Karpas-422 (cell line): ENCODE results near the gene IQCN. TPM values are rescaled to one million over a fixed set of nuclear protein-coding genes. Genes with fewer than 3 reads are reported as not detected.

ENCODE experiments used
- DNase-seq: peaks from one replicate; pipeline ENCODE4 v3.0.0-alpha.2; 2015
- H2AFZ ChIP-seq: fragments of 200-600 bp; sonication (generic); 2 replicates; pipeline ENCODE4 v1.6.1; 2014; ENCODE audit warnings: antibody characterized with exemption, low read length, mixed read lengths
- H3K27ac ChIP-seq: fragments of 200-600 bp; sonication (generic); 2 replicates; pipeline ENCODE4 v1.5.1; 2014; ENCODE audit warnings: mild to moderate bottlenecking, low read length, moderate library complexity
- H3K27me3 ChIP-seq: fragments of 200-600 bp; sonication (generic); 2 replicates; pipeline ENCODE4 v1.6.1; 2014; ENCODE audit warnings: low read length, mixed read lengths
- H3K36me3 ChIP-seq: fragments of 200-600 bp; sonication (generic); 2 replicates; pipeline ENCODE4 v1.6.1; 2014; ENCODE audit warnings: low read length, mixed read lengths; ENCODE audit not compliant: insufficient read depth
- H3K4me1 ChIP-seq: fragments of 200-600 bp; sonication (generic); 2 replicates; pipeline ENCODE4 v1.6.1; 2014; ENCODE audit warnings: mild to moderate bottlenecking, low read length, mixed read lengths
- H3K4me2 ChIP-seq: fragments of 200-600 bp; sonication (generic); 2 replicates; pipeline ENCODE4 v1.6.1; 2014; ENCODE audit warnings: low read length, low read depth, mild to moderate bottlenecking; ENCODE audit not compliant: poor library complexity, severe bottlenecking
- H3K4me3 ChIP-seq: fragments of 200-600 bp; sonication (generic); 2 replicates; pipeline ENCODE4 v1.5.1; 2014; ENCODE audit warnings: mild to moderate bottlenecking, antibody characterized with exemption, low read length, mixed read lengths
- H3K79me2 ChIP-seq: fragments of 200-600 bp; sonication (generic); 2 replicates; pipeline ENCODE4 v1.6.1; 2014; ENCODE audit warnings: mild to moderate bottlenecking, low read length, mixed read lengths
- H3K9ac ChIP-seq: fragments of 200-600 bp; sonication (generic); 2 replicates; pipeline ENCODE4 v1.6.0; 2014; ENCODE audit warnings: low read length
- H3K9me2 ChIP-seq: fragments of 200-600 bp; sonication (generic), shearing (Covaris generic); replicated peaks from 2 replicates; pipeline ENCODE4 v1.6.0; 2014; ENCODE audit warnings: mild to moderate bottlenecking, low read length, moderate library complexity; ENCODE audit not compliant: insufficient read depth
- H3K9me3 ChIP-seq: fragments of 300-700, 200-600 bp; sonication (generic); 2 replicates; pipeline ENCODE4 v1.6.1; 2014; ENCODE audit warnings: low read length, mixed read lengths
- H4K20me1 ChIP-seq: fragments of 200-600 bp; sonication (generic); 2 replicates; pipeline ENCODE4 v1.6.1; 2014; ENCODE audit warnings: mild to moderate bottlenecking, antibody characterized with exemption, low read length, low read depth; ENCODE audit not compliant: insufficient read depth
- total RNA-seq: library from RNA; depleted of rRNA; stranded (reverse); fragments of >200 nt; shearing (Covaris generic); gene quantifications from 2 replicates; pipeline ENCODE4 v1.2.3, GENCODE V29; 2014; ENCODE audit warnings: low replicate concordance

The IQCN gene
- total RNA-seq, 1 experiment from 2014 or later, result 0.37 TPM

DNA sequence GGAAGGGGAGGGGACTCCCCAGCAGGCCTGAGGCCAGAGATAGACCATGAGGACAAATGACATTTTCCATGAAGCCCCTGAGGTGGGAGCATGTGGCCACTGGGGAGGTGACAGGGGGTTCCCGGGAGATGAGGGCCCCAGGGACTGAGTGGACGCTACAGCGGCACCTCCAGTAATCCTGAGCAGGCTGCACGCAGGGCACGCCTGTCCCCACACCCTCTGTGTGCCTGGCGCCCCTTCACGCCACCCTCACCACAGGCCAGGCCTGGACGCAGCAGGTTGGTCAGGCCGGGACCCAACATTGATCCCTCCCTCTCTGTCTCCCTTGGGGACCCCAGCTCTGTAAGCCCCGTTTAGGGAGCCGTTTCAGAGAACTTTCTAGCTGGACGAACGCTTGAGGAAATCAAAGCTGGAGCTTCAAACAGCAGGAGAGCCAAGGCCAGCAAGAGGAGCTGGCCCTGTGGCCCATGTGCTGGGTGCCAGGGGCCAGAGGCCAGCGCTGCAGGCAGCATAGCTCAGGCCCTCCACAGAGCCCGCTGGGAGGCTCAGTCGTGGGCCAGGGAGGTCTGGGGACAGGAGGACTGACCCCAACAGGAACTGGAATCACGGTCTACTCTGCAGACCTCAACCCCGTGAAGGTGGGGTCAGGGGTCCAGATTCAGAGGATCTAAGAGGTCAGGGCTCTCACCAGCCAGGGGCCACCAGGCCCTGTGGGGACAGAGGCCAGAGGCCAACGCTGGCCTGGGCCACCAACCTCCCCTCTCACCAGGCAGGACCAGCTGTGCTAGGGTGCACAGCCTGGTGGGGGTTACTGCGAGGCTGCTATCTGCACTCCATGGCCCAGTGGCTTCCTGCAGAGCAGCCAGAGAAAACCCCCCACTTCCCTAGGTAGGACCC is 34.0 kb upstream of the IQCN start:
- H3K9ac ChIP-seq, result no peak overlapping the region
- no peak overlapping the region for H3K27ac ChIP-seq

DNA sequence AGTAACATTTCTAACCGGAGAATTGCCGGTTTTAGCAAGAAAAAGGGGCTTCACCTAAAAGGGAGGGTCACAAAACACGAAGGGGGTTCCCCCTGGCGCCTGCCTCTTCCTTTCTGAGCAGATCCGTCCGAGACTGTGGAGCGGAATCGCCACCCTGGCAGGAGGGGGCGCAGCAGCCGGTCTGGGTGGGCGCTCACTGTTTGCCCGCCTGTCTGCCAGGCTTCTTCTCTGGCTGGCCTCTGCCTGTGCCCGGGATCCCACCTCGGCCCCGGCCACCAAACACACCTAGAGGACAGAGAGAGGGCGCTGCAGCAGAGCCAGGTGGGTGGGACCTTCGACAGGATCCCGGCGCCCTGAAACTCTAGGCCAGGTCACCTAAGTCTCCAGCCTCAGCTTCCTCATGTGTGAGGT is 33.0 kb upstream of the IQCN start:
- H3K36me3 ChIP-seq, result no peaks in the 10 kb centered on the region
- H3K9ac ChIP-seq, result no peak overlapping the region
- H3K79me2 ChIP-seq, result no peaks in the 10 kb centered on the region
- H3K27me3 ChIP-seq, result no peaks in the 10 kb centered on the region
- no peaks in the 10 kb centered on the region for H3K9me3 ChIP-seq
- no peak overlapping the region for H2AFZ ChIP-seq
- H4K20me1 ChIP-seq, result no peaks in the 10 kb centered on the region
- H3K4me2 ChIP-seq, result no peak overlapping the region
- H3K27ac ChIP-seq, result peak overlapping the region; percentile 94
- DNase-seq, result no peak
- peaks cover 48% of the 10 kb centered on the region for H3K4me1 ChIP-seq
- H3K9me2 ChIP-seq, result no peaks in the 10 kb centered on the region
- H3K4me3 ChIP-seq, result no peak overlapping the region

More for the DNA sequence above, 34.0 kb upstream of the IQCN start:
- no peak for DNase-seq
- H2AFZ ChIP-seq, result no peak overlapping the region
- H3K4me2 ChIP-seq, result no peak overlapping the region
- no peaks in the 10 kb centered on the region for H3K79me2 ChIP-seq
- peaks cover 48% of the 10 kb centered on the region for H3K4me1 ChIP-seq
- H3K9me2 ChIP-seq, result no peaks in the 10 kb centered on the region
- no peaks in the 10 kb centered on the region for H3K27me3 ChIP-seq
- H4K20me1 ChIP-seq, result no peaks in the 10 kb centered on the region
- H3K9me3 ChIP-seq, result no peaks in the 10 kb centered on the region
- H3K4me3 ChIP-seq, result no peak overlapping the region
- H3K36me3 ChIP-seq, result no peaks in the 10 kb centered on the region

DNA sequence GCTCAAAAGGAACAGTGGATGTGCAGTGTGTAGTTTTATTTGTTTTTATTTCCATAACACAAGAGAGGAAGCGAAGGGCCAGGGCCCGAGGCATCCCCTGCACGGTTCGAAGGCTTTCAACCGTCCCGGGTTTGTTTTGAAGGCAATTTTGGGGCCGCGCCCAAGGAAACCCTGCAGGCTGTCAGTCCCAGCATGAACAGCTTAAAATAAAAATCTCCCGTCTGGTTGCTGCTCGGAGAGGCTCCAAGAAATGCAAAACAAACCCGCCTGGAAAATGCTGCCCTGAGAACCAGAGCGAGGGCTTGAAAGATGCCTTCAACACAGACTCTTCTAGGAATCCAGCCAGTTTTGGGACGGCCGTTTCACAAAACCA is 32.6 kb upstream of the IQCN start:
- Histone ChIP-seq H3K4me1 (peaks cover 48% of the 10 kb centered on the region), H3K36me3 (no peaks in the 10 kb centered on the region), H2AFZ (no peak overlapping the region)

DNA sequence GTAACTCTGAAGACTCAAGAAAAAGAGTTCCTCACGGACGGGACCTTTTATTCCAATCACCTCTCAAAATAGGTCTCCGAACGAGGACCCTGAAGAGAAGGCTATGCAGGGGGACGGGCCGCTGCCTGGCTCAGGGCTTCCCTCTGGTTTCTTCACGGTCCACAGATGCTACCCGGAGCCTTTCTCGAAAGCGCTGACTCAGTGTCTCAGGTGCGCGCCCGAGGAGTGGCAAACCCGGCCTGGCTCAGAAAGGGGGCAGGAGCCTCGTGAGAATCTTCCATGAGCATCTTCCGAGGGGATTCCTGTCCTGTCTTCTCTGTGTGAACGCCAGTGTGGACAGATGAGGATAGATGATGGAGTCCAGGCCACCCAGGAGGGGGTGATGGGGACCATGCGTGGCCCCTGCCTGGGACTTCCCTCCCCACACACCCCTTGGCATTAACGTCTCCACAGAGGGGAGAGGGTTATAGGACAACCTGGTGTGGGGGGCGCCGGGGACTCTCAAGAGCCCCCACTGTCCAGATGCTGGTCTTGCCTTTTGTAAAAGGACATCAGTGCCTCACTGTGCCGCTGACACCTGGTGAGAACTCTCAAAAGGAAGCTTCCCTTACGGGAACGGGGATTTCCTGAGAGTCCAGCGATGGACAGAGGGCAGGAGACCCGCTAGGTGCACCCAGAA is 32.1 kb upstream of the IQCN start:
- no peak overlapping the region for H2AFZ ChIP-seq
- no peaks in the 10 kb centered on the region for H3K79me2 ChIP-seq
- H3K36me3 ChIP-seq, result no peaks in the 10 kb centered on the region
- H3K27me3 ChIP-seq, result no peaks in the 10 kb centered on the region
- DNase-seq, result no peak
- H3K4me1 ChIP-seq, result peaks cover 48% of the 10 kb centered on the region
- H4K20me1 ChIP-seq, result no peaks in the 10 kb centered on the region
- H3K9ac ChIP-seq, result 0 out of 2 replicates have a peak overlapping the region, but pooled peaks have one; percentile 5
- no peak overlapping the region for H3K4me3 ChIP-seq
- H3K9me3 ChIP-seq, result no peaks in the 10 kb centered on the region
- H3K4me2 ChIP-seq, result no peak overlapping the region
- peak overlapping the region; percentile 94 for H3K27ac ChIP-seq
- H3K9me2 ChIP-seq, result no peaks in the 10 kb centered on the region

More for the DNA sequence above, 32.6 kb upstream of the IQCN start:
- H3K9me2 ChIP-seq, result no peaks in the 10 kb centered on the region
- H3K9me3 ChIP-seq, result no peaks in the 10 kb centered on the region
- peak overlapping the region; percentile 94 for H3K27ac ChIP-seq
- DNase-seq, result no peak
- H3K4me3 ChIP-seq, result no peak overlapping the region
- no peaks in the 10 kb centered on the region for H4K20me1 ChIP-seq
- no peak overlapping the region for H3K9ac ChIP-seq
- no peaks in the 10 kb centered on the region for H3K79me2 ChIP-seq
- no peak overlapping the region for H3K4me2 ChIP-seq
- H3K27me3 ChIP-seq, result no peaks in the 10 kb centered on the region

DNA sequence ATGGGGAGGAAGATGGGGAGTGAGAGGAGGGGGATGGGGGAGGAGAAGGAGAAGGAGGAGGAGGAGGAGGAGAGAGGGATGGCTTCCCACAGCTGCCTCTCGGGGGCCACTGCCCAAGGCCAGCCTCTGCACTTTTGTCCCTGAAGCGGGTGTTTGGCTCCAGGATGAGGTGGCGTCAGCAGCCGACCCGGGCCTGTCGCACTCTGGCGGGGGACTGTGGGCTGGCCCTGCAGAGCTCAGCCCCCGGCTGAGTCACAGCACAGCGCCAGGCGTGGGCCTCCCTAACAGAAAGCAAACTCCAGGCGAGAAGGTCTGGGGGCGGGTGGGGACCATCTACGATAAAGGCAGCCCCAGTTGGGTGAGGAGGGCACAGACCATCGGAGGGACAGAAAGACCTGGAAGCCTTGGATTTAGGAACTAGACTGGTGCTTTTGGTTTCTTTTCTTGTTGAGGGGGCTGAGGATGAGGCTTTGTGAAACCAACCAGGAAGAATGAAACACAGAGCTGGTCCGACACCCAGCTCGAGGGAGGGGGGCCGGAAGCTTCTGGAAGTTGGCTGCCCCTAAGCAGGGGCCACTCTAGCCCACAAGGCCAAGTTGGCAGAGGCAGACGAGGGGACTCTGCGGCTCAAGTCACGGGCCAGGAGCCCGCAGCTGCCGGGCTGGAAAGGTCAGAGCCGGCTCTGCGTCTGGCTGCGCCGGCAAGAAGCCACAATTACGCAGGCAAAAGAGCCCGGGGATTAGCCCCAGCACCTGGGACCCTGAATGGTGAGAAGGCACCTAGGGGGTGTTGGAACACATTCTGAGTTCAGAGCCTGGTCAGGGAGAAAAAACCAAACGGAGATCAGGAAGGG is 30.4 kb upstream of the IQCN start:
- H3K9me2 ChIP-seq, result no peaks in the 10 kb centered on the region
- peak overlapping the region; percentile 59 for H3K4me3 ChIP-seq
- H3K27me3 ChIP-seq, result no peaks in the 10 kb centered on the region
- peak overlapping the region; percentile 75 for H3K9ac ChIP-seq
- H3K9me3 ChIP-seq, result no peaks in the 10 kb centered on the region
- no peaks in the 10 kb centered on the region for H4K20me1 ChIP-seq
- peak overlapping the region; percentile 94 for H3K27ac ChIP-seq
- H3K79me2 ChIP-seq, result no peaks in the 10 kb centered on the region
- DNase-seq, result peak; percentile 84
- no peaks in the 10 kb centered on the region for H3K36me3 ChIP-seq
- 0 out of 2 replicates have a peak overlapping the region, but pooled peaks have one; percentile 48 for H2AFZ ChIP-seq
- peaks cover 48% of the 10 kb centered on the region for H3K4me1 ChIP-seq
- peak overlapping the region; percentile 86 for H3K4me2 ChIP-seq

DNA sequence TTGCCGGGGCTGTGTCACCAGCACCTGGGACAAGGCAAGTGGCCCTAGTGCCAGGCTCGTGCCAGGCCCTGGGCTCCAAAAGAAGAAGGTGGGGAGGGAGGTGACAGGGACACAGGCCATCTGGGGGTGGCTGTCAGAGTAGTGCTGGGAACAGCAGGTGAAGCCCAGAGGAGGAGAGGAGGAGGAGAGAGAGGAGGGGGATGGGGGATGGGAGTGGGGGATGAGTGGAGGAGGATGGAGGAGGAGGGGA is 29.9 kb upstream of the IQCN start:
- peak overlapping the region; percentile 59; the same call in 1 of the 2 replicates for H3K4me3 ChIP-seq
- no peaks in the 10 kb centered on the region for H3K79me2 ChIP-seq
- H3K27ac ChIP-seq, result peak overlapping the region; percentile 94
- no peaks in the 10 kb centered on the region for H3K9me3 ChIP-seq
- H3K9me2 ChIP-seq, result no peaks in the 10 kb centered on the region
- peak overlapping the region; percentile 75 for H3K9ac ChIP-seq
- peak overlapping the region; percentile 86 for H3K4me2 ChIP-seq
- H3K36me3 ChIP-seq, result no peaks in the 10 kb centered on the region
- no peaks in the 10 kb centered on the region for H3K27me3 ChIP-seq
- H4K20me1 ChIP-seq, result no peaks in the 10 kb centered on the region
- H3K4me1 ChIP-seq, result peaks cover 48% of the 10 kb centered on the region
- no peak for DNase-seq
- H2AFZ ChIP-seq, result no peak overlapping the region

DNA sequence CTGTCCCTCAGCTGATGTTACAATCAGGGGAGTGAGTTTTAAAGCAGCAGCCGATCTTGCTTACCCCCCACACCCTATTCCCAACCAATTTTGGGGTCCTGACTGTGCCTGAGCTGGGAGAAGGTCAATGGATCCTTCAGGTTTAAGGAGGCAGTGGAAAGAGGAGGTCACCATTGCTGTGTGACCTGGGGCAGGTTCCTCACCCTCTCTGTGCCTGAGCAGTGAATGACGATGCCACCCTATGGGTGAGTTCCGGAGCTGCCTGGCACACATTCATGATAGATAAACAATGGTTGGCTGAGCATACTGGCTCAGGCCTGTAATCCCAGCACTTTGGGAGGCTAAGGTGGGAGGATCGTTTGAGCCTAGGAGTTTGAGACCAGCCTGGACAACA is 27.5 kb upstream of the IQCN start:
- Histone ChIP-seq H3K27me3 (no peaks in the 10 kb centered on the region), H4K20me1 (no peaks in the 10 kb centered on the region), H3K4me3 (no peak overlapping the region), H3K36me3 (no peaks in the 10 kb centered on the region), H3K4me2 (no peak overlapping the region), H2AFZ (no peak overlapping the region), H3K9ac (no peak overlapping the region), H3K79me2 (no peaks in the 10 kb centered on the region), H3K27ac (no peak overlapping the region), H3K9me2 (no peaks in the 10 kb centered on the region), H3K4me1 (peaks cover 33% of the 10 kb centered on the region), H3K9me3 (no peaks in the 10 kb centered on the region)
- no peak for DNase-seq
